Stimulated activated CD4-positive, alpha-beta T cell treated with anti-CD3 and anti-CD28 coated beads, TNF-alpha, amount 100 ng/mL, for 24 hours (primary cell): ENCODE measurements around the gene CFAP77.

ENCODE experiments used
- DNase-seq, 3 experiments: peaks; one replicate each; pipeline ENCODE4 v3.0.0-alpha.2; 2020; ENCODE audit warnings: low read depth in 3 of 3

CFAP77 gene

DNA sequence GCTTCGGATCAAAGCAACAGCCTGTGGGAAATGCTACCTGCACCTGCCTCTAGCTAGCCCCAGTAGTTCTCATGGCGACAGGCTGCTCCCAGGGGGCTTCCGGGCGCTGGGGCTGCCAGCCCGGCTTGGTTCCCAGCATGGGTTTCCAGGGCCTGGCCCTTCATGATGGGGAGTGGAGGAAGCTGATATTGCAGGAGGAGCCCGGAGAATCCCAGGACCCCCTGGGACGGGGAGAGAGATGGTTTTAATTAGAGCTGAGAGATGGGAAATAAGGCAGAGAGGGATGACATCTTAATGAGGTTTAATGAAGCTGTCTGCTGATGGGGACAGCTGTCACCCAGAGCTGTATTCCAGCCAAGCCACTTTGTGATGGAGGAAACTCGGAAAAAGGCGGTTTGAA, 78.6 kb downstream of the CFAP77 start:
- no peak for DNase-seq

DNA sequence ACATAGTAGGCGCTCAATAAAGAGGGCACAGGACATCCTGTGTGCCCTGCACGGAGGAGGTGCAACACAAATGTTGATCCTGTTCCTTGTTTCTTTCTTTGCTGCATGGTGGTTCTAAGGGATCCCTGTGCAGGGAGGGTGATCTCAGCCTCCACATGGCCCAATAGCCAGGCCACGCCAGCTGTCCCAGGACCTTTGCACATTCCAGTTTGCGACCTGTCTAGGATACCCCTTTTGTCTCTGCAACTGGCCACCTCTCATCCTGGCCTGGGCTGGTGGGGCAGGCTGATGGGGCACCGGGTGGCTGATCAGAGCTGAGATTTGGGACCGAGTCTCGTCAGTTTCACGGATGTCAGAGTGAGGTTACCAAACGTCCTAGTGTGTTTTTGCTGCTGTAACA, 79.5 kb downstream of the CFAP77 start:
- DNase-seq: no peak

- no peak for DNase-seq
Measured at GRCh38 chr9:132494857-132495256, 84.8 kb downstream of the CFAP77 start.

DNA sequence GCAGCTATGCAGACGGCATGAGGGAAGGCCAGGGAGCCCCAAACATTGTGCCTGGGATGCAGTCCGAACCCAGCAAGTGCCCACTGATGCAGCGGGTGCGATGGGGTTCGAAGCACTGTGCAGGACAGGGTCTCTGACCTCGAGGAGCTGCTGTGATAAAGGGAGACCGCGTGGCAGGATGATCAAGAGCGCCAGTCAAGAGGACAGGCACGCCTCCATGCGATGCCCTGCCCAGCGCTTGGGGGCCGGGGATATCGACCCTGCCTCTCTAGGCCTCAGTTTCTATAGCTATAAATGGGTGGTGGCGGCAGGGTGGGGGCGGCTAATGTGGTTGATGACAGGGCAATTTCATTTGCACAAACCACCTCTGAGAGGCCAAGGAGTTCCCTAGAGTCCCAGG, 87.7 kb downstream of the CFAP77 start:
- DNase-seq: no peak

- no peak for DNase-seq
Measured at GRCh38 chr9:132498531-132499210, 88.7 kb downstream of the CFAP77 start.

- no peak for DNase-seq
Measured at GRCh38 chr9:132499251-132499650, 89.2 kb downstream of the CFAP77 start.

- DNase-seq: no peak
Measured at GRCh38 chr9:132500193-132500592, 90.2 kb downstream of the CFAP77 start.

DNA sequence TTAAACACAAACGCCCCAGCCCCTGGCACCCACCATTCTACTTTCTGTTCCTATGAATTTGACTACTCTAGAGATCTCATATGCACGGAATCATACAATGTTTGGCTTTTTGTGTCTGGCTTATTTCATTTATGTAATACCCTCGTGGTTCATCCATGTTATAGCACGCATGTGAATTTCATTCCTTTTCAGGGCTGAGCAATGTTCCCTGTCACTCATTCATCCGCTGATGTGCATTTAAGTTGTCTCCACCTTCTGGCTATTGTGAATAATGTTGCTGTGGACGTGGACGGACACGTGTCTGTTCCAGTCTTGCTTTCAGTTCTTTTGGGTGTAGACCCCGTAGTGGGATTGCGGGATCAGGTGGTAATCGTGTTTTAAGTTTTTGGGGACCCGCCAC, 92.5 kb downstream of the CFAP77 start:
- no peak for DNase-seq

DNA sequence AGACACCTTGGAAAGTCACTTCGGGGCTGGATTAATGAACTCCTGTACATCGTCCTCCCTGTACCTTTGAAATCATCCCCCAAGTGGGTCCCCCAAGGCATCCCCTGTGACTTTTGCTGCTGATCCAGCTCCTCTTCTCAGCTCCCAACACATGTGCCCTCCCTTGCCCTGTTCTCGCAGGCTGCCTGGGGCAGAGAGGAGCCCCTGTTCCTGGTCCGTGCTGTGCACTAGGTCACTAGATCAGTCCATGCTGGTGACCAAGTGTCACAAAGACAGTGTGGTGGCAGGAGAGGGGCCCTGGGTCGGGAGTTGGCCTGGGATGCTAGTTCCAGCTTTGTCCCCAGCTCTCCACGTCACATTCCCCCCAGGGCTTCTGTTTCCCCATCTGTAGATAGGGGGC, 93.1 kb downstream of the CFAP77 start:
- no peak for DNase-seq

- no peak for DNase-seq
Measured at GRCh38 chr9:132504488-132504887, 94.5 kb downstream of the CFAP77 start.

DNA sequence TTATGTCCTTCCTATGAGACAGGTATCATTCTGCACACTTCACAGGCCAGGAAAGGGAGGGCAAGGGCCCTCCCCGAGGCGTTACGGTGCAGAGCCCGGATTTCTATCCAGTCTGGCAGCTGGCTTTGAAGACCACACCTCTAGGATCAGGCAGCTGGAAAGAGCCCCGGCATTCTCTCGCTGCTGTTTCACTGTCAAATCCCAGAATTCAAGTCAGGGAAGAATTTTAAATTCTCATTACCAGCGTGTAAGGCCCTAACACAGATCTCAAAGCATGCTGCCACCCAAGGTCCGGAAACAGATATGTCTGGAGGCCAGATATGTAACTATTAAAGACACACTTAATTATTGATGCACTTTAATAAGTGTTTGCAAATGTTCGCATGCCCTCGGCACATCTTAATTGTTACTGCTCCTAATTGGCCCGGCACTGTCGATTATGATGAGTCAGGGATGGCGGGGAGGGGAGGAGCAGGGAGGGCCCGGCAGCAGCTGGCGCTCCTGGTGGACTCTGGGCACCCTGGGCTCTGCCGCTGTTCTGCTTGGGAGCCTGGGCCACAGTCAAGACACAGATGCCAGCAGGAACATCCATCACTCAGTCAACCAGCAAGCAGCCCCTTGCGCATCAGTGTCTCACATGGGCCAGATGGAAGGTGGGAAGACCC, 96.1 kb downstream of the CFAP77 start:
- no peak for DNase-seq

- DNase-seq: no peak
Measured at GRCh38 chr9:132506977-132507669, 97.1 kb downstream of the CFAP77 start.

GRCh38 chr9:132507670-132508469, 97.9 kb downstream of the CFAP77 start:
- peak; percentile 35 to 66 (median 48) for DNase-seq

GRCh38 chr9:132509928-132510874, 100.2 kb downstream of the CFAP77 start:
- DNase-seq: no peak

GRCh38 chr9:132511191-132511999, 101.4 kb downstream of the CFAP77 start:
- no peak for DNase-seq

DNA sequence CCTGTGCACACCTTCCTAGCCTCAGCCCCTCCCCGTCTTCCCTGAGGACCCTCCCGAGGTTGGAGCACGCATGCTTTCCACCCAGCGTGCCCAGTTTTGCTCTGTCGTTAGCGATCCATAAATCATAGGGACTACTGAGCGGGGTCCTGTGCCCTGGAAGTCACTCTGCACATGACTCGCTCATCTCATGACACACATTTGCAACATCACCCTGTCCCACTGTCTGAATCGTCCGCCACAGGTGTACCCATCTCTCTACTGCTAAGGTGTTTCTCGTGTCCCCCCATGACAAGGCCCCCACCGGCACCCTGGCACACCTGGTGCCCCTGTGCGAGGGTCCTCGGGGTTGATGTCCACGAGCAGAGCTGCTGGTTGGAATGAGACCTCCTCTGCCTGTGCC, 103.4 kb downstream of the CFAP77 start:
- no peak for DNase-seq

DNA sequence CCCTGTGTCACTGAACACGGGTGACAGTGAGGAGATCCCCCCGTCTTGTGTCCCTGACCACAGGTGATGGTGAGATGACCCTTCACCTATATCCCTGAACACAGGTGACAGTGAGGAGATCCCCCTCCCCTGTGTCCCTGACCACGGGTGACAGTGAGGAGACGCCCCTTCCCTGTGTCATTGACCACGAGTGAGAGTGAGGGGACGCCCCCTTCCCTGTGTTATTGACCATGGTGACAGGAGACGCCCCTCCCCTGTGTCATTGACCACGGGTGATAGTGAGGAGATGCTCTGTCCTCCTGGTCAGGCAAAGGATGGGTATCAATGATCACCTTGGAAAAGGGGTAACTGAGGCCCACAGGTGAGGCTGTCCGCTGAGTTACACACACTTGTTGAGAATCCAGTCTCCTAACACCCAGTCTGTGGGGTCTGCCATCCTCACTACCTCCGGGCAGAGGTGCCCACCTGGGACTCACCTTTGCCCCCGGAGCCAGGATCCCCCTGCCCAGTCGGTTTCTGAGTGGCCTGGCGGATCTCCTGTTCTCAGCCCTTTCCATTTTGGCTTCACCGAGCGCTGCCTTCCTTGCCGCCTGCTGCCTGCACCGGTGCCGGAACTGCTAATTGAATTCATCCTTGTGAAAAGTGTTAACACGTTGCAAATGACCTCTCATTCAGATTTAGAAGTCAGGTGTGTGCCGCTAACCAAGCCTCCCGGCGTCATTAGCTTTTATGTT, 104.2 kb downstream of the CFAP77 start:
- DNase-seq: no peak

DNA sequence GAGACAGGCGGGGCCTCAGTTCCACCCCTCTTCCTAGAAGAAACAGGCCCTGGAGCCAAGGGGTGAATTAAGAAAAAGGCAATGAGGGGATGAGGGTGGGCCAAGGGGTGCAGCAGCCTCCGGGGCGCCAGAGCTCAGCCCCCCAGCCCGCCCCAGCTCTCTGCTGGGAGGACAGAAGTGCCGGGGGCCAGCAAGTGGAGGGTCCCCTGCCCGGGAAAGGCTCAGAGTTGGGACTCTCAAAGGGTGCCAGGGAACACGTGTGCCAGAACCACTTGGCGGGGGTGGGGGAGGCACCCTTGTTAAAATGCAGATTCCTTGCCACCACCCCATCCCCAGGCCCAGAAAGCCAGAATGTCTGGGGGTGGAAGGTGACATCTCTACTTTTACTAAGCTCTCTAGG, 104.8 kb downstream of the CFAP77 start:
- no peak for DNase-seq

DNA sequence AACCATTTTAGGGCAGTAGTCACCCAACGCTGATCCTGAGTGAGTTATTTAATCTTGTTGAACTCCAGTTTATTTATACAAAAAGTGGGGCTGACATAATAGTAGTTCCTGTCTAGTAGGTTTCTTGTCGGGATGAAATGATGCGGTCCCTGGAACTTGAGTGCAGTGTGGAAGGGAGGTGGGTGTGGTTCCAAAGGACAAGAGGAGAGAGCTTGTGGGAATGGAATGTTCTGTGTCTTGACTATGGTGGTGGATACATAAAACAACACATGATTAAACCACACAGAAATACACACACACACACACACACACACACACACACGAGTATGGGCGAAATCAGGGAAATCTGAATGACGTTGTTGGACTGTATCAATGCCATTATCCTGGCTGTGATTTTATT, 106.3 kb downstream of the CFAP77 start:
- no peak for DNase-seq

DNA sequence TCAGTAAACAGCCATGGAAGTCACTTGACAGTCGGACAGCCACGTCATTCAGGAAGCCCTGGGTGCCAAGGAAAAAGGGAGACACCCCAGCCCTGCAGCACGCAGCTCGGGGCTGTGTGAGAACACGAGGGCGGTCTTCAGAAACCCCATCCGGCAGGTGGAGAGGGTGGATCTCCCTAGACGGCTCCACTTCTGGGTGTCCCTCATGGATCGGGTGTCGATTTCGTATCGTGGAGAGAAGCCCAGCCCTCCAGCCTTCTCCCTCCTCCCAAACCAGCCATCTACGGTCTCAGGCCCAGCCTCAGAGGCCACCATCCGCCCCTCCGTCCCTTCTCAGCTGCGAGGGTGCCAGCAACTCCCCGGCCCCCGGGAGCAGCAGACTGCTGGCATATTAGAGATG, 106.9 kb downstream of the CFAP77 start:
- DNase-seq: no peak
